T-helper 1 cell (primary cell): ENCODE measurements around the gene ROBO2.

ENCODE experiments used
- DNase-seq, 5 donors: peaks; one replicate each; pipeline ENCODE4 v3.0.0-alpha.2; 2012 to 2020

The ROBO2 gene

GRCh38 chr3:77267589-77267988 lies 227.7 kb downstream of the ROBO2 start:
- DNase-seq, result no peak

- DNase-seq, result no peak
Observed at GRCh38 chr3:77271306-77271705, 231.4 kb downstream of the ROBO2 start.

- DNase-seq, result no peak
Observed at GRCh38 chr3:77271711-77272110, 231.8 kb downstream of the ROBO2 start.

- no peak for DNase-seq
Observed at GRCh38 chr3:77279276-77279675, 239.4 kb downstream of the ROBO2 start.

GRCh38 chr3:77281721-77282120 lies 241.8 kb downstream of the ROBO2 start:
- no peak for DNase-seq

- no peak for DNase-seq
Observed at GRCh38 chr3:77283108-77283507, 243.2 kb downstream of the ROBO2 start.

GRCh38 chr3:77288348-77288747 lies 248.4 kb downstream of the ROBO2 start:
- no peak for DNase-seq

- DNase-seq, result no peak
Observed at GRCh38 chr3:77296527-77296926, 256.6 kb downstream of the ROBO2 start.

GRCh38 chr3:77298417-77298816 lies 258.5 kb downstream of the ROBO2 start:
- no peak for DNase-seq

- DNase-seq, result no peak
Observed at GRCh38 chr3:77303955-77304699, 264.2 kb downstream of the ROBO2 start.

GRCh38 chr3:77304700-77305021 lies 264.8 kb downstream of the ROBO2 start:
- DNase-seq, result no peak

- no peak for DNase-seq
Observed at GRCh38 chr3:77309460-77309859, 269.6 kb downstream of the ROBO2 start.

GRCh38 chr3:77313843-77314242 lies 273.9 kb downstream of the ROBO2 start:
- no peak for DNase-seq

- DNase-seq, result no peak
Observed at GRCh38 chr3:77319711-77320110, 279.8 kb downstream of the ROBO2 start.

GRCh38 chr3:77320514-77320913 lies 280.6 kb downstream of the ROBO2 start:
- DNase-seq, result no peak

- no peak for DNase-seq
Observed at GRCh38 chr3:77321646-77322045, 281.7 kb downstream of the ROBO2 start.

- DNase-seq, result no peak
Observed at GRCh38 chr3:77323626-77324025, 283.7 kb downstream of the ROBO2 start.

GRCh38 chr3:77324105-77324504 lies 284.2 kb downstream of the ROBO2 start:
- no peak for DNase-seq

- no peak for DNase-seq
Observed at GRCh38 chr3:77325280-77325679, 285.4 kb downstream of the ROBO2 start.

GRCh38 chr3:77325702-77326101 lies 285.8 kb downstream of the ROBO2 start:
- DNase-seq, result no peak

- no peak for DNase-seq
Observed at GRCh38 chr3:77326586-77326985, 286.7 kb downstream of the ROBO2 start.

- no peak for DNase-seq
Observed at GRCh38 chr3:77328690-77329089, 288.8 kb downstream of the ROBO2 start.

GRCh38 chr3:77329116-77329515 lies 289.2 kb downstream of the ROBO2 start:
- DNase-seq, result no peak

- DNase-seq, result no peak
Observed at GRCh38 chr3:77338195-77338594, 298.3 kb downstream of the ROBO2 start.

- no peak for DNase-seq
Observed at GRCh38 chr3:77342027-77342426, 302.1 kb downstream of the ROBO2 start.
